ENCODE results near the gene ITPR2.
"Not testable (repeated sequence)": the region's sequence is repeated elsewhere in the genome, so short reads cannot be mapped to it uniquely, and the experiment has no call there.

Gene ITPR2

DNA sequence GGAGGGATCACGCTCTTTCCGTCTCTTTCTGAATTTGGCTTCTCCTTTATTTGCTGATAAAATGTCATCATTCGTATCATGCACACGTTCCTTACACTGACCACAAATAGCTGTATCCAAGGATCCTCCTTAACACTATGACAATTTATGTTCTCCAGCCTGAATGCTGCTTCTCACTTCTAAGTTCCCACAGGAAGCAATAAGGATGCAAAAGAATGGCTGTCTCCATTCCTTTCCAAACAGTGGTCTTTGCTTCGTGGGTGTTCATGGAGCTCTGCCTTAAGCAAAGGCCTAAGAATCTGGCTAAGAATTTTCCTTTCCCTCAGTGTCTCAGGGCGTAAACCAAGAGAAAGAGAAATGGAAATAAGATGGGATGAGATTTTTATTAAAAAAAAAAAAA lies 200.2 kb downstream of the ITPR2 start:
- no peak for DNase-seq (ENCODE audit: low spot score)

DNA sequence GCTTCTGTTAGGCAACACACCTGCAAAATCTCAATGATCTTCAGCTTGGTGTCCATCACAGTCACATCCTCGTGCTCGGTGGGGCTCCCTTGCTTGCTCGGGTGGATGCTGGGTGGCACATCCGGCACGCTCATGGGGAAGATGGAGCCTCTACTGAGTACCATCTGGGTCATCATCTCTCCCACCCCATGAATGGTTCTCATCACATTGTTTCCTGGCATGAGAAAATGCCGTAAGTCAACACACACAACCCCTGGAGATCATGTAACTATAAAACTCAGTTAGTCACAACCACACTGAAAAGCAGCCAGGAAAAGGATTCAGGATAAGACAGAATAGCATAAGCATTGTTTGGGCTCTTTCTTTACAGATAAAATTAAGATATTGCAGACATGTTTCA lies 201.1 kb downstream of the ITPR2 start:
- DNase-seq (ENCODE audit: low spot score), result no peak

DNA sequence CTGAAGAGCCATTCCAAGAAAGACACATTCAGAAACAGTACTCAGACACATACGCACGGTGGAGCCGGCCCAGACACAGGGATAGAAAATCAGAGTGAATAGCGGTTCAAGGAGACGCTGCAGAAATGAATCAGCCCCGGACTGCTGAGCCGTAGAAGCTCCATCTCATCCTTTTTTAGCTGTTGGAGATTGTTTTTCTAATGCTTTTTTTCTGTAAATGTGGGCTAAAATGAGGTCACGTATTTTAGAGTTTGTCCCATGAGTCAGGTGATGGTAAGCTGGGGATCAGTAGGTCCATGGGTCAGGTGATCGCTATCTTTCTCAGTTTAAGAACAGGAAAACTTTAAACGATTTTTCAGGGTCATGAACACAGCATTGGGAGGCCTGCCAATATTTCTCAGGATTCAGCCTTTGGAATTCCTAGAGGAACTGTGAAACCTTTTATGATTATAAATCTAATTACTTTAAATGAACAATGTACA lies 202.4 kb downstream of the ITPR2 start:
- DNase-seq (ENCODE audit: low spot score), result no peak

DNA sequence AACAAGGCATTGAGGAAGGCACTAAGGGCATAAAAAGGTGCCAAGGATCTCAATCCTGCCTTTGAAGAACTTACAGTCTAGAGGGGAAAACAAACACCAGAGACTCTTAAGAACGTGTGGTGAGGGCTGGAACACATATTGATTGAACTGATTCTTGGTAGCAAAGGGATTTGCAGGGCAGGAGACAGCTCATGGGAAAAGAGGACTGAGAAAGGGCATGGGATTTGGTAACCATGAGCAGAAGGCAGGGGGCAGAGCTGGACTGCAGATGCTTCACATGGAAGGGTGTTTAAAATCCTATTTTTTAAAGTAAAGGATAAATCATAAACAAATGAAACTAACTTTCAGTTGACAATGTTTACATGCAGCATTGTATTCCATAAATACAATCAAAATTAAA lies 203.1 kb downstream of the ITPR2 start:
- no peak for DNase-seq (ENCODE audit: low spot score)

DNA sequence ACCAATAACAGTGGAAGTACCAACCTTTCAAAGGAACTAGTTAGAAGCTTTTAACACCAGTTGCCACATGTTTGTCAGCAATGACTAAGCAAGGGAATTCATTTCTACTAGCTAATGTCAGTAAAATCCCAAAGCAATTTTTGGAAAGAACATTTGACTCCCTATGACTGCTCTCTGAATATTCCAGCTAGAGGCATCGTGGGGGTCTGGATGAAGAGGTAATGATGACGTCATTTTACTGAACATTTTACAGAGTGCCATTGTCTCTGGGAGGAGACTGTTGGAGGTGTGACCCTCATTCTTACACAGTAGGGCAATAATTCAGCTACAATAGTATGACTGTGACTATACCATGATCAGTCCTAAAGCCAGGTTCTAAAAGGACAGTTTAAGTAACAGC lies 204.8 kb downstream of the ITPR2 start:
- DNase-seq (ENCODE audit: low spot score), result no peak

DNA sequence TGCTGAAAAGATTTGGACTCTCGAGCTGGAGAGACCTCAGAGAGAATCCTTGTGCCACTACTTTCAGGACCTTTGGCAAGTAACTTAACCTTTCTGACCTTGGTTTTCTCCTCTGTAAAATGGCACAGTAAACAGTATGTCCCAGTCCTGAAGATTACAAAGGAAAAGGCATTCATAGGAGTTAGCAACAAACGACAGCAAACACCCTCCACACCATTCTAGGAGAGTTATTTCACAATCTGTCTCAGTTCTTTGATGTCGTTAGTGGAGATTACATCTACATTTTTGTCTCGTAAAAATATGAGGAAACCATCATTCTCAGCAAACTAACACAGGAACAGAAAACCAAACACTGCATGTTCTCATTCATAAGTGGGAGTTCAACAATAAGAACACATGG lies 205.7 kb downstream of the ITPR2 start:
- DNase-seq (ENCODE audit: low spot score), result no peak

DNA sequence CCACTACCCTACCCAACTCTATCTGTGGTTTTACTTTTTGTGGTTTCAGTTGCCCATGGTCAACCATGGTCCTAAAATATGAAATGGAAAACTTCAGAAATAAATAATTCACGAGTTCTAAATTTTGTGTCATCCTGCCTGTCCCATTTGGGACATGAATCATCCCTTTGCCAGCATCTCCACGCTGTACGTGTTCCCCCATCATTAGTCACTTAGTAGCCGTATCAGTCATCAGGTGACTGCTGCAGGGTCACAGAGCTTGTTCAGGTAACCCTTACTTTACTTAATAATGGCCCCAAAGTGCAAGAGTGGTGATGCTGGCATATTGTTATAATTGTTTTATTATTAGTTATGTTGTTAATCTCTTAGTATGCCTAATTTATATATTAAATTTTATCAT lies 209.9 kb downstream of the ITPR2 start:
- no peak for DNase-seq (ENCODE audit: low spot score)

DNA sequence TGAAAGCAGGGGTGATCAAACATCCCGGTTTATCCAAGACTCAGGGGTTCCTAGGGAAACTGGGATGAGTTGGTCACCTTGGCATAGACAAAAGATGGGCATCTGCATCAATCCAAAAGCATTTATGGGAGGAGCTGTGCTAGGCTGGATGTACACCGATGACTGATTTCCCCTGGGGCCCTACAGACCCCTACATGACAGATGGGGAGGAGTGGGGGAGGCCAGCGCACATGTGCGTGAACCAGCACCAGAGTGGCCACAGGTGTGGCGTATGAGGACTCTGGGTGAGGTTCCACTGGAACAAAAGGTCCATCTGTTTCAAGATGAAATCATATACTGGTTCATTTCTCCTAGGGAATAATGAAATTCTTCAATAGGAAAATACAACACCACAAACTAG lies 210.4 kb downstream of the ITPR2 start:
- no peak for DNase-seq (ENCODE audit: low spot score)

DNA sequence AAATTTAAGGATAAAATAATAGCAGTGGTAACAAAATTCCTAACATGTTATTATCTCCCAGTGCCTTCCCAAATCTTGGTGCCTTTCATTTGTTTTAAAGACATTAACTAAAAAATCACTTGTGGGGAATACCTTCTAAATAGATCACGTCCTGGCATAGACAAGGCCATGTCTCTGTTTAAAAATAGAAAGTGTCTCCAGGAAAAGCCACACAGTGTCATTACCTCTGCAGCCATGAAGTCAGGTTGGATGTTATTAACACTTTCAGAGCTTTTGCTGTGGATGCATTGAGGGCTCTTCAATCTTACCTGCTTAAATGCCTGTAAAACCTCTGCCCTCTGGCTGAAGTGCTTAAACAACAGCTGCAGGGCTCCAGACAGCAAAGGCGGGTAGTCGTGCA lies 211.1 kb downstream of the ITPR2 start:
- DNase-seq (ENCODE audit: low spot score), result no peak

DNA sequence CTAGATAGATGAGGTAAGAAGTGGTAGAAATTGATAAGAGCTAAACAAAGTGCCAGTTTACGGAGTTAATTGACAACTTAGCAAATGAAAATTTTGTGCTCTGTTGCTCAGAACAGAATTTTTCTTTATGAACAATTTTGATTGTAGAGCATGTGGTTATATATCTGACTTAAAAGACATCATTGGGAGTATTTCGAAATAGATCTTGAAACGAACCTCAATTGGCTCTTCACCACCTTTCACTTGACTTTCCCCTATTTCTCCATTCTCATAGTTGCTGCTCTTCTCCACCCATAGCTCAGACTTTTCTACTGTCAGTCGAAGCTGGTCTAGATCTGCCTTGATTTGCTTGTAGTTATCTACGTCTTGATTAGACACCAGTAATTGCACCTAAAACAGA lies 212.1 kb downstream of the ITPR2 start:
- no peak for DNase-seq (ENCODE audit: low spot score)

DNA sequence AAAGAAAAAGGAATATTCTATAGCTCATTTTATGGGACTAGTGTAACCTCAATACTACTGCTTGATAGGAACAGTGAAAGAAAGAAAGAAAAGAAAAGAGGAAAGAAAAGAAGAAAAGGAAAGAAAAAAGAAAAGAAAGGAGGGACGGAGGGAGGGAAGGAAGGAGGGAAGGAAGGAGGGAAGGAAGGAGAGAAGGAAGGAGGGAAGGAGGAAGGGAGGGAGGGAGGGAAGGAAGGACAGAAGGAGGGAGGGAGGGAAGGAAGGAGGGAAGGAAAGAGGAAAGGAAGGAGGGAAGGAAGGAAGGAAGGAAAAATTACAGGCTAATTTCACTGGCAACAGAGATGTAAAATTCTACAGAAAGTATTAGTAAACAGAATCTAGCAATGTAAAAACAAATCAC lies 215.5 kb downstream of the ITPR2 start:
- DNase-seq (ENCODE audit: low spot score), result no peak

DNA sequence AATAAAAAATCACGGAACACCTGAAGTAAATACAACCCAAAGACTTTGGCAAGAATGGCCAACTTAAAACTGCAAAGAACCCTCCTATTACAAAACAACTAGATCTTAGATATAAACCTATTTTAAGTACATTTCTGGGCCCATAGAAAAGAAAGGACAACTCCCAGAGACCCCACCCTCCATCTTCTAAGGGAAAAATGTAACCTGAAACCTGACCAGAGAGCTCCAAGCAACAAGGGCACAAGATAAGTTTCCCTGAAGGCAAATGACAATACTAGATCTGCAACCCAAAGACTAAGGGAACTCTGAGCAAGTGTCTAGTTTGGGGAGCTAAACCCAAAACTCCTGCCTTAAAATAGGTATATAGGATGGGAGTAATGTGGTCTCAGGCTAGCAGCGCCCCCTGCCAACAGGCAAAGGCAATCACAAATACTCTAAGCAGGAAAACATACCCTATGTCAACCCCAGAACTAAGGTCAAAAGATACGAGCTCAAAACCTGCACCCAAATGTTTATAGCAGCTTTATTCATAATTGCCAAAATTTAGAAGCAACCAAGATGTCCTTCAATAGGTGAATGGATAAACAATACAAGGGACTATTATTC lies 218.9 kb downstream of the ITPR2 start:
- DNase-seq (ENCODE audit: low spot score), result no peak

DNA sequence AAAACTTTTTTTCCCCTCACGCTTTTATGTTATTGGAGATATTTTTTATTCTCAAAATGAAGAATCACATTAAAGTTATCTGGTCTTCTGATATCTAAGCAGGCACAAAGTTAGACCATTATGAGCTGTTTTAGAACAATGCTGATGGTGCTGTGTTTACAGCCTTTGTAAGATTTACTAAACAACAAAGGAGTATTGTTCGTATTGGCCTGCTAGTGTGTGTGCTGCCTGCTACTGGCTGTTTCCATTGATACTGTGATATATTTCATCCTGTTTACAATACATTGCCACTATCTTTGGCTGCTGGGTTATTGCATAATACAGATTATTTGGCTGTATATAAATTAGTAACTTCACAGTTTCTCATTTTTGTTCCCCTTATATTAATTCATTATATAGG lies 220.8 kb downstream of the ITPR2 start:
- no peak for DNase-seq (ENCODE audit: low spot score)

DNA sequence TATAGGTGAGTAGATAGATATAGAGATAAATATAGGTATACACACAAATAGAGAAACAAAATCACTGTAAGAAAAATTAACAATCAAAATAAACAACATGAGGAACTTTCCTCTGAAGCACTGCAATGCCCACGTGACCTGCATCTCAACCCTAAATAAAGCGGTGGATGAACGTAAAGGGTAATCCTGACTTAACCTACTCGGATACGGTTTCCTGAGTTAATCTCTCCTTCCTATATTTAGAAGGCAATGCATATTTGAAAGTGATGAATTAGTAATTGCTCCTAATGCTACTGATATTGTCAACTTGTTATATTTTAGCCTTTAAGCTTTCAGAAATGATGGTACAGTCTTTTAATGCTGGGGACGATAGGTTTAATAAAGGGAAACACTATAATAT lies 221.4 kb downstream of the ITPR2 start:
- no peak for DNase-seq (ENCODE audit: low spot score)

DNA sequence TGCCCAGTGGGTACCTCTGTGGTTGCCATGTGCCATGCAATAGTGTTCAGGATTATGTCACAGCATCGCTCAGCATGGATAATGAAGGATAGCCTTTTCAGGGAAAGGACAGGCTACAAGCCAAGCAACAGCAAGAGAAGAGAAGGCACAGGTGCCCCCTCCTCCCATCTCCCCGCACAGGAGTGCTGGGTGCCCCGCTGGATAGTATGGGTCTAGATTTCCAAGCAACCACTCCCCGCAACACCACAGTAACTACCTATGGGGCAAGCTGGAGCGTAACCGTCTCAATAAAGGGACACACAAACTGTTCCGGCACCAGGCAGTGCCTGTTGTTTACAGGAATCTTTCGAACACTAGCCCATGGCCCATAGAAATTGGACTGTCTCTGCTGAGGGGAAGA lies 222.2 kb downstream of the ITPR2 start:
- no peak for DNase-seq (ENCODE audit: low spot score)

DNA sequence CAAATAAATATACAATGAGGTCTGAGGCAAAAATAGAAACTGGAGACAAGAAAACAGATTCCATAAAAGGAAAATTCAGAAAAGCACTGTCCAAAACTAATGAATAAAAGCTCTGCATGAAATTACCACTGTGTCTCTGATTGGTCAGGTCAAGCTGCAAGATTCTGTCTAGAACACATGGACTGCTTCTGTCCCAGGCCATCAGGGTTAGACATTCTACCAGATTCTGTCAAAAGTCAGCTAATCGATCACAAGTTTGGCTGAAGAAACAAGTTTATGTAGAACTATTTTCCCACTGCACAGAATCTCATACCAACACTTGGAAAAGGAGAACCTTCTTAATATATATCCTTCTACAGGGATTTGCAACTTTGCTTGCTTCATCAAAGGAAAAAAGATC lies 223.0 kb downstream of the ITPR2 start:
- no peak for DNase-seq (ENCODE audit: low spot score)

DNA sequence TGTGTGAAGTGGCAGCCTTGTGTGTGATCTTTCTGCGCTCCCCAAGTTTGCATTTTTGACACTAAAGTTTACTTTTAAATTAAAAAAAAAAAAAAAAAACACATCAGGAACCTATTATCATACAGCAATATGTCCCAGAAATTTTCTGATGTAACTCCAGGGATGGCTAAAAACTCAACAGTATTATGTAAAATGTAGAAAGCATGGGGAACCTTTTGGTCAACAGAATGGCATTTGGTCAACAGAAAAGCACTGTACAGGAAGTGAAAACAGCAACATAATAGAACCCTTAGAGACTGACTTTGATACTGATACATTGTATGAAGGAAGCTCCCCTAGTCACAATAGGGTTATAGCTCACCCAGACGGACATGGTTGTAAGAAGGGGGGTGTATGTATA lies 224.3 kb downstream of the ITPR2 start:
- DNase-seq (ENCODE audit: low spot score), result no peak

DNA sequence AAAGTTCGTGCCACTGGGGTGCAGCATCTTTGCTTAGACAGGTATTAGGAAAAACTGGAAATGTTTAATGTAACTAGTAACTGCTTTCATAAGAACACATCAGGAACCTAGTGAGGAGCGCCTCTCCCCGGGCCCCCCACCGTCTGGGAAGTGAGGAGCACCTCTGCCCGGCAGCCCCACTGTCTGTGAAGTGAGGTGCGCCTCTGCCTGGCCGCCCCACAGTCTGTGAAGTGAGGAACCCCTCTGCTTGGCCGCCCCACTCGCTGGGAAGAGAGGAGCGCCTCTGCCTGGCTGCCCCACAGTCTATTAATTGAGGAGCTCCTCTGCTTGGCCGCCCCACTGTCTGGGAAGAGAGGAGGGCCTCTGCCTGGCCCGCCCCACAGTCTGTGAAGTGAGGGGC lies 224.7 kb downstream of the ITPR2 start:
- DNase-seq (ENCODE audit: low spot score), result no peak

DNA sequence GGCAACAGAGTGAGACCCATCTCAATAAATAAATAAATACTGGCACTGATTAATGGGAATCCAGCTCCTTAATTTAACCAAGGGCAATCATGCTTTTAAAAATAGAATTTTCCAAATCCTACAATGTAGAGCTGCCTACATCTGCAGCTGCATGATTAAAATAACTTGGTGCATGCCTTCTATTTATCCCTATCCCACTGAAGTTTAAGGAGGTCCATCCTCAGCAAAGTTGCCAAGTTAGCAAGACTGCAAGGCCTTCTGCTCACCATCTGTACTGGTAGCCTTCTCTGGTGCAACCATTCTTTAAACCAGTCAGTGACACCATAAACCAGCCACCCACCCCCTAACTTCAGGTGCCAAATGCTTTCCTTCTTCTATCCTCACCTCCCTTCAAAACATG lies 226.1 kb downstream of the ITPR2 start:
- DNase-seq (ENCODE audit: low spot score), result no peak

DNA sequence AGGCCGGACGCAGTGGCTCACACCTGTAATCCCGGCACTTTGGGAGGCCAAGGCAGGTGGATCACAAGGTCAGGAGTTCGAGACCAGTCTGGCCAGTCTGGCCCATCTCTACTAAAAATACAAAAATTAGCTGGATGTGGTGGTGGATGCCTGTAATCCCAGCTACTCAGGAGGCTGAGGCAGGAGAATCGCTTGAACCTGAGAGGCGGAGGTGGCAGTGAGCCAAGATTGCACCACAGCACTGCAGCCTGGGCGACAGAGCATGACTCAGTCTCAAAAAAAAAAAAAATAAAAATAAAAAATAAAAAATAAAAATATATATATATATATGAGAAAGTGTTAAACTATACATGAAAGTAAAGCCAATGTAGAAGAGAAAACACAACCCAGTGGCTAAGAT lies 228.2 kb downstream of the ITPR2 start:
- not testable (repeated sequence) for DNase-seq (ENCODE audit: low spot score)

DNA sequence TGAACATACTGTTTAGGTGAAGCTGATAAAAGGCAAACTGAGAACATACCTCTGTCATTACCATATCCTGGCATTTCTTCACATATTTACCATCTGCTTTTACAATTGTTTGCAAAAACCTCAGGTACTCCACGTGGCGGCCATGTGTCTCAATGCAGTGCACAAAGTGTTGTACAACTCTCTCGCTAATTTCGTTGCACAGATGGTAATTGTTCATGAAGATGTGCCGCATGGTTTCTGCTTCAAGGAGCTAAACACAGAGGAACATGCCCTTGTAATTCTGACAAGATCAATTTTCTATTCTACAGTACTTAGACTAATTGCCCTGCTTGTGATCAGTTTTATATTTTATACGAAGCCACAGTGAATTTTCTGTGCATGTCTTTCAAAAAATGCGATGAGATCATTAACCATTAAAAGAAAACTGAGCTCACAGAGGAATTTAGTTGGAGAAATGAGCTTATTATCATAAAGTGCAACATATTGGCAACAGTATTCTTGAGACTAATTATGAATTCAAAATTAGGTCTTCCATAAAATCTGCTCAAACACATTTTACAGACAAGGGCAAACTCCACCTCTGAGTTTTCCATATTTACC lies 233.8 kb downstream of the ITPR2 start:
- no peak for DNase-seq (ENCODE audit: low spot score)

DNA sequence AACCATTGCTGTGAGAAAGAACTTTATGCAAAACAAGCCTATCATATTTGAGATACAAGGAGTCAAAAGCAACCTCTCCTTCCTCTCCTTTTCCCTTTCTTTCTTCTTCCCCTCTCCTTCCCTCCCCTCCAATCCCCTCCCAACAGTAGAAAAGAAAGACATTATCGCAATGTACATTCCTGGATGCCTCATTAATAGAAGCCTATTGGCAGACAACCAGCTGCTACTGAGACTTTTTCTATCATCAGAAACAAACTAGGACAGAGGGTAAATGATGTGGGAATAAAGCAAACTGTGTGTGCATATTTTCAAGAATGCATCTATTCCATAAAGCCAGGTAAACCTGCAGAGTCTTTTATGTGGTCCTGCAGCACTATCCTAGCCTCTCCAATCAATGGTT lies 237.2 kb downstream of the ITPR2 start:
- no peak for DNase-seq (ENCODE audit: low spot score)

DNA sequence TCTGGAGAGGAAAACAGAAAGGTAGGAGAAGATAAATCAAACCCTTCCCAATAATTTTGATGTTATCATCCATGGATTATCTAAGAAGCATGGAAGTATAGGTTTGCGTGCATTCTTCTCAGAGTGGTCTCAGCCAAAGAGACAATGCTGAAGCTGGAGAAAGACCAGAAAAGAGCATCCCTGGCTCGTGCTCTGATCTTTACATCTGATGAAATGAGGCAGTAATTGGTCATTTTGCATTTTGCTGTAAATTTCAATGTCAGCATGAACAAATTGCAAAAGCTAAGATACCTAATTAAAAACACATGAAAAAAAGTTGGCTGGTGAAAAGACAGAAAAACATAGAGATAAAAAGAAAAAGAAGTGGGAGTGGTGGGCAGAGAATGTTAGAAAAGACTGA lies 252.4 kb downstream of the ITPR2 start:
- DNase-seq (ENCODE audit: low spot score), result peak; percentile 34

DNA sequence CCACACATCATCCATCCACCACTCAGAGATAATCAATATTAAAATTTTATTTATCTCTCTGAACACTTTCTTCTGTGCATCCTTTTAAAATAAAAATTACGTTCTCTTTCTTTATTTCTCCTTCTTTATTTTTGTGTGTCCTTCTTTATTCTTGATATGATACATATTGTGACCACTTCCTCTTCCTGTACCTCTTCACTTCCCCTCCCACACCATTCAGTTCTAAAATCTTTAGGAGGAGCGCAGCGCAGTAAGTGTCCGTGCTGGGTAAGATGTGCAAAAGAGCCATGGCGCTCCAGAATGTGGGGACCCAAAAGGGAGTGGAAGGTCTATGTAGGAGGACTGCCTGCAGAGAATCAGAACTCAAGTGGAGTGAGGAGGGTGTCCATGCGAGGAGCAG lies 256.7 kb downstream of the ITPR2 start:
- DNase-seq (ENCODE audit: low spot score), result no peak

Measured in SK-N-DZ (cell line).